Measurements from ENCODE around the gene NRCAM.

NRCAM gene

DNA sequence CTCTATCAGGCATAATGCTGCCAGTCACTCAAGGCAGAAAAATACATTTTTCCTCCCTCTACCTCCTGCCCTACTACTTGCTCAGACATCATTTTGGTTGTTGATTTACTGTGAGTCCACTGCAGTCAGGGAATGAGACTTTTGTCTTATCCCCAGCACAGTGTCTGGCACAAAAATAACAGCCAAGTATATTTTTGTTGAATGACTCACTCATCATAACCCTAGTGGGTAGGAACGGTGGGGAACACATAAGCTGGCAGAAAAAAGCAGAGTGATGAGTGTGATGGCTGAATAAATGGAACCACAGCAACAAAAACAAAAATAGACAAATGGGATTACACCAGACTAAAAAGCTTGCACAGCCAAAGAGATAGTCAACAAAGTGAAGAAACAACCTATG lies 260.2 kb downstream of the NRCAM start:
- Mint-ChIP-seq H3K4me3 (no peak overlapping the region), H3K4me1 (ENCODE audit: low read depth) (no peaks in the 10 kb centered on the region), H3K36me3 (ENCODE audit: low read depth) (no peaks in the 10 kb centered on the region), H3K27me3 (no peaks in the 10 kb centered on the region), H3K27ac (no peak overlapping the region), H3K9me3 (no peaks in the 10 kb centered on the region)

DNA sequence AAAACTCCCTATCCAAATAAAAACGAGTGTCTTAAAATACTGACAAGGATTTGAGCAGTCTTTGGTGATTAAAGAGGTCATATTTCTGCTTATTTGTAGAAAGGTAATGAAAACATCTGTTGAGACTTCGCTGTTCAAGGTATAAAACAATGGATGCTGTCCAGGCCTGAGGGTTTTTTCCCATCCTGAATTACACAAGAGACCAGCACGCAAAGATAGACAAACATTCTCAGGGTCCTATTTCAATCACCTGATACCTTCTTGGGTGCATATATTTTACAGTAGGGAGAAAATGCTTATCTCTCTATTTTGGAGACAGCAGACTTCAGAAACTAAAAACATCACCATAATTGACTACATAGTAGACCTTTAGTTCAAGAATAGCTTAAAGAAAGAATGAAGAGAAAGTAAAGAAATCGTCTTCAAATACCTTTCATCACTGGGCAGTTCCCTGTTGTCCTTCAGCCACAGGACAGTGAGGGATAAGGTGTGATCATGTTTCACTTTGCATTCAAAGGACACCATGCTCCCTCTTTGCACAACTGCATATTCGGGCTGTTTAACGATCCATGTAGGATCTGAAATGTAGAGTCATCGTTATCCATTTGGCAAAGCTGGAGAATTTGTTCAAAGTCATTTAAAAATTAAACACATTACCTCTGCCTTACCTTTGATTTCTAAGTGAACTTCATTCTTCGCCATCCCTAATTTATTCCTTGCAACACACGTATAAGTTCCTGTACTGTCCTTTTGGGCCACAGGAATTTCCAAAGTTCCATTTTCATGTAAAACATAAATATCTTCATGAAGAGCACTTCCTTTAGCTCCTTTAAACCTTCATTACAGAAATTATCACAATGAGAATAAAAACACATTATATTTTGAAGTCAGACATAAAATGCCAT lies 262.4 kb downstream of the NRCAM start:
- H3K27me3 Mint-ChIP-seq, result no peaks in the 10 kb centered on the region
- H3K27ac Mint-ChIP-seq, result no peak overlapping the region
- no peak overlapping the region for H3K4me3 Mint-ChIP-seq
- H3K36me3 Mint-ChIP-seq (ENCODE audit: low read depth), result peaks cover 3% of the 10 kb centered on the region
- H3K9me3 Mint-ChIP-seq, result peaks cover 2% of the 10 kb centered on the region
- peaks cover 4% of the 10 kb centered on the region for H3K4me1 Mint-ChIP-seq (ENCODE audit: low read depth)

DNA sequence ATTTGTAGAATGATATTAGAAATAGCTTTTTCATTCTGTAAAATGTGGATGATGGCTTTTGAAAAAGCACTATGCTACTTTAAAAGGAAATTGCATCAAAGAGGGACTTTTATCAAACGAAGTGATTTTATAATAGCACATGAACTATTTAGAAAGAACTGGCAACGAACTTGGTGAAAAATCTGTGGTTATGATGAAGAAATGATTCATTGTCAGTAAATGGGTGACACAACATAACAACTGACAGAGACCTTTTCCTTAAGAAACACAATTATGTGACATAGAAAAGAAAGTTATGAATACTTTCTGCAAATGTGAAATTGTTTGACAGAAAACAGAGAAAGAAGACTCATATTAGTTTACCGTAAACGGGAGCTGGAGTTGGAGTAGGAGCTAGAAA lies 265.3 kb downstream of the NRCAM start:
- Mint-ChIP-seq H3K36me3 (ENCODE audit: low read depth) (peaks cover 8% of the 10 kb centered on the region), H3K27me3 (no peaks in the 10 kb centered on the region), H3K27ac (no peak overlapping the region), H3K4me3 (no peak overlapping the region), H3K4me1 (ENCODE audit: low read depth) (peaks cover 4% of the 10 kb centered on the region), H3K9me3 (peaks cover 7% of the 10 kb centered on the region)

DNA sequence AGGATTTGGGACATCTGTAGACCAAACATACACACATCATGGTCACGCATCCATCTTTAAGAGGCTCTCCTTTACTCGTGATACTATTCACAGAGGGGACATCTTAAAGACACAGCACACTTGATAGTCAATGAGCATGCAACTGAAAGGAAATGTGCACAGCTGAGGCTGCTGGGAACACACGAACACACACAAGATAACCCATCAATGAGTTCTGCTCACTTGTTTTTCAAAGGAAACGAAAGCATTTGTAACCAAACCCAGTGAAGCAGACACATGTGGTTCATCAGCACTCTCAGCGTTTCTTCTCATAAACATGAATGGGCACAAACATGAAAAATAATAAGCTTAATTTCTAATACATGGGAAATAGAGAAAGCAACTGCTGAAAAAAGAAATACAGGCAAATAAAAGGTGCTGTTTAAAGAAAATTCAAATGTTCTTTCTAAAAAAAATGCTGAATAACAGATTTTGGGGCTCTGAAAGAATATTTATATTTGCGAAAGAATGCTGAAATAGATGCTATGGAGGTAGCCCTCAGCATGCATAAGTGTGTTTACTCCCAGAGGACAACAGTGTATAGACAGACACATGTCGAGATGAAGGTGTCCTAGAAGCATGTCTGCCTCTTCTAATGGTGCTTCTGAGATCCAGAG lies 266.4 kb downstream of the NRCAM start:
- Mint-ChIP-seq H3K4me1 (ENCODE audit: low read depth) (peaks cover 4% of the 10 kb centered on the region), H3K4me3 (no peak overlapping the region), H3K36me3 (ENCODE audit: low read depth) (peaks cover 8% of the 10 kb centered on the region)

GRCh38 chr7:108188724-108189123 lies 267.5 kb downstream of the NRCAM start:
- no peak overlapping the region for H3K4me3 Mint-ChIP-seq
- no peaks in the 10 kb centered on the region for H3K27me3 Mint-ChIP-seq
- H3K27ac Mint-ChIP-seq, result no peak overlapping the region
- H3K9me3 Mint-ChIP-seq, result peaks cover 7% of the 10 kb centered on the region
- peaks cover 8% of the 10 kb centered on the region for H3K36me3 Mint-ChIP-seq (ENCODE audit: low read depth)
- H3K4me1 Mint-ChIP-seq (ENCODE audit: low read depth), result peaks cover 4% of the 10 kb centered on the region

More for the DNA sequence above, 266.4 kb downstream of the NRCAM start:
- H3K9me3 Mint-ChIP-seq, result peaks cover 7% of the 10 kb centered on the region
- no peaks in the 10 kb centered on the region for H3K27me3 Mint-ChIP-seq
- H3K27ac Mint-ChIP-seq, result no peak overlapping the region

DNA sequence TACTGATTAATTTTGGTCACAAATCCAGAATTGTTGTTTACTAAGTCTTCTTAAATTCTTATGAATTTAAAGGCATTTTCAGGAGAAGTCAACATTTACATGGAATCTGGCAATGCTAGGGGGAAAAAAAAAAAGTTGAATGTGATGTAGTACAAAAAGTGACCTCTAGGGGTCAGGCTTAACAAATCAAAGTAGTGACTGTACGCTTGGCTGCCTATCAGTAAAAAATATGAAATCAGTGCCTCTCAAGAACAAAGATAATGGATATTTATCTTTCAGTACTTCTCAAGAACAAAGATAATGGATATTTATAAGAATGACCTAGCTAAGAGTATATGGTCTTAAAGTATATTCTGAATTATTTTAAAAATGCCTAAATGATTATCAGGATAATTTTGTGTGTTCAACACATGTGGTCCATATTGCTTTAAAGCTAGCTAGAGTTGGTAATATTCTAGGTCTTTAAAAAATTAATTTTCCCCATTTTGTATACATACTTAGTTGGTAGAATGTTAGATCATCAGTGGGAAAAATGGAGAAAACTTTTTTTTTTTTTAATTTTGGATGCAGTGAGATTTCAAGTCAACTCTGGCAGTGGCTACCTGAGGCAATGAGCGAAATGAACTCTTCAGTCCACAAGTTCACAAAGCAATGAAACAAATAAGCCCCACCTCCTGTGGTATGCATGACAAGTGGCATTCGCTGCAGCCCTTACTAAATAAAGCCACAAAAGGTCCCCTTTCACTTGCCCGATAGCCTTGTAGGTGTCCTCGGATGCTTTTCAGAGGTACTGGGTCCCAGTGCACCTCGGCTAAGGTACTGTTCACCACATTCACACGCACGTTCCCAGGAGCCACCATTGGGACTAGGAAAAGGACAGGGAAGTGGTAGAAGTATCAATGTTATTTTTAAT lies 274.9 kb downstream of the NRCAM start:
- no peaks in the 10 kb centered on the region for H3K9me3 Mint-ChIP-seq
- no peaks in the 10 kb centered on the region for H3K4me1 Mint-ChIP-seq (ENCODE audit: low read depth)
- H3K4me3 Mint-ChIP-seq, result no peak overlapping the region
- H3K27me3 Mint-ChIP-seq, result peaks cover 4% of the 10 kb centered on the region
- H3K27ac Mint-ChIP-seq, result no peak overlapping the region
- no peaks in the 10 kb centered on the region for H3K36me3 Mint-ChIP-seq (ENCODE audit: low read depth)

DNA sequence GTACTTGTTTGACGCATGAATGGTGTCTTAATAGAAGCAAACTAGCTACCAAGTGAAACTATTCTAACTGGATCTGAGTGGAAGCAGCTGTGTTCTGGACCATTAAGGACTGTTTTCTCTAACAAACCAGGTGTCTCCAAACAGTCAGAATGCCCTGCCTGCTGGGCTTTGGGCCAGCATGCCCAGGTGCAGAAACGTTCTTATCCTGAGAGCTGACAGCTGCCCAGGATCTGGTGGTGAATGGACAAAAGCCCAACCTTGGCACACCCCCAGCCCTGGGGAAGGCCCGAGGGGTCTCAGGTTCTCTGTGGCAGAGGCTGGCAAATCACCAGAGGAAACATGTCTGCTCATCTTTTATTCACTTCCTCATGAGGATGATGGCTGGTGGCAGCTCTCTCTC lies 277.8 kb downstream of the NRCAM start:
- Mint-ChIP-seq H3K9me3 (no peaks in the 10 kb centered on the region), H3K27me3 (peaks cover 4% of the 10 kb centered on the region), H3K4me3 (no peak overlapping the region), H3K4me1 (ENCODE audit: low read depth) (no peaks in the 10 kb centered on the region), H3K27ac (no peak overlapping the region), H3K36me3 (ENCODE audit: low read depth) (no peaks in the 10 kb centered on the region)

- Mint-ChIP-seq H3K27ac (no peak overlapping the region), H3K36me3 (ENCODE audit: low read depth) (no peaks in the 10 kb centered on the region), H3K4me1 (ENCODE audit: low read depth) (no peaks in the 10 kb centered on the region), H3K4me3 (no peak overlapping the region), H3K9me3 (no peaks in the 10 kb centered on the region), H3K27me3 (no peaks in the 10 kb centered on the region)
These were observed 285.1 kb downstream of the NRCAM start for GRCh38 chr7:108171164-108171563.

DNA sequence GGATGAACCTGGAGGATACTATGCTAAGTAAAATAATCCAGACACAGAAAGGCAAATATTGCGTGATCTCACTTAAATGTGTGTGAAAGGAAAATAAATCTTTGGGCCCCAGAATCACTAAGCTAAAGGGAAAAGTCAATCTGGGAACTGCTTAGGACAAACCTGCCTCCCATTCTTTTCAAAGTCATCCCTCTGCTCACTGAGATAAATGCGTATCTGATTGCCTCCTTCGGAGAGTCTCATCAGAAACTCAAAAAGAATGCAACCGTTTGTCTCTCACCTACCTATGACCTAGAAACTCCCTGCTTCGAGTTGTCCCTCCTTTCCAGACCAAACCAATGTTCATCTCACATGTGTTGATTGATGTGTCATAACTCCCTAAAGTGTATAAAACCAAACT lies 286.0 kb downstream of the NRCAM start:
- H3K36me3 Mint-ChIP-seq (ENCODE audit: low read depth), result no peaks in the 10 kb centered on the region
- H3K9me3 Mint-ChIP-seq, result no peaks in the 10 kb centered on the region
- no peak overlapping the region for H3K27ac Mint-ChIP-seq
- H3K27me3 Mint-ChIP-seq, result no peaks in the 10 kb centered on the region
- H3K4me3 Mint-ChIP-seq, result no peak overlapping the region
- H3K4me1 Mint-ChIP-seq (ENCODE audit: low read depth), result no peaks in the 10 kb centered on the region

- H3K4me3 Mint-ChIP-seq, result no peak overlapping the region
These were observed 288.8 kb downstream of the NRCAM start for GRCh38 chr7:108167460-108167859.

GRCh38 chr7:108166687-108167086 lies 289.5 kb downstream of the NRCAM start:
- Mint-ChIP-seq H3K27me3 (no peaks in the 10 kb centered on the region), H3K36me3 (ENCODE audit: low read depth) (no peaks in the 10 kb centered on the region), H3K4me3 (no peak overlapping the region), H3K27ac (no peak overlapping the region), H3K9me3 (peaks cover 5% of the 10 kb centered on the region), H3K4me1 (ENCODE audit: low read depth) (no peaks in the 10 kb centered on the region)

More at GRCh38 chr7:108167460-108167859, 288.8 kb downstream of the NRCAM start:
- Mint-ChIP-seq H3K4me1 (ENCODE audit: low read depth) (no peaks in the 10 kb centered on the region), H3K9me3 (peaks cover 5% of the 10 kb centered on the region), H3K27ac (no peak overlapping the region), H3K27me3 (no peaks in the 10 kb centered on the region), H3K36me3 (ENCODE audit: low read depth) (no peaks in the 10 kb centered on the region)

GRCh38 chr7:108165723-108166122 lies 290.5 kb downstream of the NRCAM start:
- no peaks in the 10 kb centered on the region for H3K36me3 Mint-ChIP-seq (ENCODE audit: low read depth)
- no peaks in the 10 kb centered on the region for H3K27me3 Mint-ChIP-seq
- no peaks in the 10 kb centered on the region for H3K4me1 Mint-ChIP-seq (ENCODE audit: low read depth)
- H3K9me3 Mint-ChIP-seq, result peaks cover 5% of the 10 kb centered on the region
- no peak overlapping the region for H3K4me3 Mint-ChIP-seq
- H3K27ac Mint-ChIP-seq, result no peak overlapping the region

GRCh38 chr7:108164946-108165345 lies 291.3 kb downstream of the NRCAM start:
- H3K9me3 Mint-ChIP-seq, result peaks cover 5% of the 10 kb centered on the region
- no peak overlapping the region for H3K27ac Mint-ChIP-seq
- no peaks in the 10 kb centered on the region for H3K36me3 Mint-ChIP-seq (ENCODE audit: low read depth)

DNA sequence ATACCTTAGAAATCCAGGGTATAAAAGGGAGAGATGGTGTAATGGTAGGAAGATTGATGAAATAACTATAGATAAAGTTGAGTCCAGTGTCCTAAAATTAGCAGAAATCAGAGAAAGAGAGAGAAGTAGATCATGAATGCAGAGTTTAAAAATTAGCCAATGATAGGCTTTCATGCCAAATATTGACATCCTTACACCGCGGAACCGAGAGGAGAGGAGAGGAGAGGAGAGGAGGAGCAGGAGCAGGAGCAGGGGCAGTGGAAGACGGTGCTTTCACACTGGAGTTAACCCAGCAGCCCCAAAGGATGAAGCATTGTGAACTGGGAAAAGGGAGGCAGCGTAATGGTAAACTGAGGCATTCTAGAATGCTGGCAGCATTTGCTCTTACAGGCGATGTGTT lies 291.9 kb downstream of the NRCAM start:
- H3K9me3 Mint-ChIP-seq, result peaks cover 5% of the 10 kb centered on the region
- no peaks in the 10 kb centered on the region for H3K36me3 Mint-ChIP-seq (ENCODE audit: low read depth)
- no peak overlapping the region for H3K4me3 Mint-ChIP-seq
- H3K27me3 Mint-ChIP-seq, result no peaks in the 10 kb centered on the region
- H3K4me1 Mint-ChIP-seq (ENCODE audit: low read depth), result no peaks in the 10 kb centered on the region
- H3K27ac Mint-ChIP-seq, result no peak overlapping the region

More at GRCh38 chr7:108164946-108165345, 291.3 kb downstream of the NRCAM start:
- H3K27me3 Mint-ChIP-seq, result no peaks in the 10 kb centered on the region
- no peaks in the 10 kb centered on the region for H3K4me1 Mint-ChIP-seq (ENCODE audit: low read depth)
- H3K4me3 Mint-ChIP-seq, result no peak overlapping the region

DNA sequence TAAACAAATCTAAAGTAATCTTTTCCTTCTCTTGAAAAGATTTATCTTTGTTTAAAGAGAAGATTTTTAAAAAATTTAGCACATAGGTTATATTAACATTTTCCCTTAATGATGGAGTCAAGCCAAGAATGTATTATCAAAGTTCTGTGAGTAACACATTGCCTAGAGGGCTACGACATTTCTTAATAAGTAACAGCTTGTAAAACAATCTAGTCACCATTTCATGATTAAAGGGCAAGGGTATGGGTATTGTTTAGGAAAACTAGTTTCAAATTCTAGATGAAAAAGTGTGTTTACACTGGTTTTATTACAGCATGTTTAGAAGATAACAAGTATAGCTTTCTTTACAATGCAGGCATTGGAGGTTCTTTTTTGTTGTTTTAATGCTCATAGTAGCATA lies 297.5 kb downstream of the NRCAM start:
- H3K36me3 Mint-ChIP-seq (ENCODE audit: low read depth), result no peaks in the 10 kb centered on the region
- no peak overlapping the region for H3K4me3 Mint-ChIP-seq
- no peaks in the 10 kb centered on the region for H3K4me1 Mint-ChIP-seq (ENCODE audit: low read depth)
- H3K9me3 Mint-ChIP-seq, result peaks cover 5% of the 10 kb centered on the region
- no peaks in the 10 kb centered on the region for H3K27me3 Mint-ChIP-seq
- no peak overlapping the region for H3K27ac Mint-ChIP-seq

All from stimulated activated naive CD8-positive, alpha-beta T cell treated with anti-CD3 and anti-CD28 coated beads, Interleukin-15, Interleukin-2, amounts not matched to agents 100 ng/mL and 50 ng/mL, for 24 hours (primary cell).